Peyer's patch (tissue), 4 donors: ENCODE data around the gene CNOT4.

Source experiments
- POLR2A ChIP-seq, 2 donors: fragments of 450-650 bp; IDR thresholded peaks; one replicate each; pipeline ENCODE4 v1.5.1; 2017; ENCODE audit warnings: antibody characterized with exemption in 2 of 2, mild to moderate bottlenecking in 2 of 2, moderate library complexity in 2 of 2
- TF ChIP-seq, protein P1 (sequence below), 6 experiments: fragments of 450-650 bp in 4 of 6; fragments of 200-600 bp in 2 of 6; sonication (generic) in 1 of 6; IDR thresholded peaks; one replicate each; pipeline ENCODE4 v1.5.1; 2017 to 2019; ENCODE audit warnings: antibody characterized with exemption in 6 of 6, mild to moderate bottlenecking in 3 of 6, moderate library complexity in 1 of 6

DNA sequence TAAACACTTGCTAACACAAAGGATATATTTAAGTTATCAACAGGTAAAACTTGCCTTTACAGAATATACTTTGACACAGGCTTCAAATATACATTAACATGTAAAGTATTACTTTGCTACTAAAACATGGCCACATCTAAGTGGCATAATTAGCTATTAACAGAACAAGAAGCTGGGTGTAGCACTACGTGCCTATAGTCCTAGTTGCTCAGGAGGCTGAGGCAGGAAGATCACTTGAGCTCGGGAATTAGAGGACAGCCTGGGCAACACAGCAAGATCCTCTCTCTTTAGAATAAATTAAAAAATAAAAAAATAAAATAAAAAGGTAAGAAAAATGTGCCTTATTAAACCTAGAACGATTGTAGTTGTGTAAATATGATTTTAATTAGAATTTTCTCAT is 106.6 kb downstream of the CNOT4 start:
- TF ChIP-seq, protein P1, sequence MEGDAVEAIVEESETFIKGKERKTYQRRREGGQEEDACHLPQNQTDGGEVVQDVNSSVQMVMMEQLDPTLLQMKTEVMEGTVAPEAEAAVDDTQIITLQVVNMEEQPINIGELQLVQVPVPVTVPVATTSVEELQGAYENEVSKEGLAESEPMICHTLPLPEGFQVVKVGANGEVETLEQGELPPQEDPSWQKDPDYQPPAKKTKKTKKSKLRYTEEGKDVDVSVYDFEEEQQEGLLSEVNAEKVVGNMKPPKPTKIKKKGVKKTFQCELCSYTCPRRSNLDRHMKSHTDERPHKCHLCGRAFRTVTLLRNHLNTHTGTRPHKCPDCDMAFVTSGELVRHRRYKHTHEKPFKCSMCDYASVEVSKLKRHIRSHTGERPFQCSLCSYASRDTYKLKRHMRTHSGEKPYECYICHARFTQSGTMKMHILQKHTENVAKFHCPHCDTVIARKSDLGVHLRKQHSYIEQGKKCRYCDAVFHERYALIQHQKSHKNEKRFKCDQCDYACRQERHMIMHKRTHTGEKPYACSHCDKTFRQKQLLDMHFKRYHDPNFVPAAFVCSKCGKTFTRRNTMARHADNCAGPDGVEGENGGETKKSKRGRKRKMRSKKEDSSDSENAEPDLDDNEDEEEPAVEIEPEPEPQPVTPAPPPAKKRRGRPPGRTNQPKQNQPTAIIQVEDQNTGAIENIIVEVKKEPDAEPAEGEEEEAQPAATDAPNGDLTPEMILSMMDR (IDR thresholded peaks at IDR 0.05): no peak
- TF ChIP-seq POLR2A (IDR thresholded peaks at IDR 0.05): no peak
